Activated CD4-positive, alpha-beta T cell treated with anti-CD3 and anti-CD28 coated beads for 1 hour (primary cell): ENCODE measurements around the gene ARTN.

Experiments
- DNase-seq: peaks from one replicate; pipeline ENCODE4 v3.0.0-alpha.2; 2020

Gene ARTN, protein sequence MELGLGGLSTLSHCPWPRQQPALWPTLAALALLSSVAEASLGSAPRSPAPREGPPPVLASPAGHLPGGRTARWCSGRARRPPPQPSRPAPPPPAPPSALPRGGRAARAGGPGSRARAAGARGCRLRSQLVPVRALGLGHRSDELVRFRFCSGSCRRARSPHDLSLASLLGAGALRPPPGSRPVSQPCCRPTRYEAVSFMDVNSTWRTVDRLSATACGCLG

GRCh38 chr1:43933386-43934100, at the start of gene ARTN:
ARTN (plus strand) TSS chr1:43933801; CDS start chr1:43935657, 1,856 bp downstream.
- DNase-seq, result no peak

- DNase-seq, result no peak
Measured at GRCh38 chr1:43885279-43885801, 48.3 kb upstream of the ARTN start.

DNA sequence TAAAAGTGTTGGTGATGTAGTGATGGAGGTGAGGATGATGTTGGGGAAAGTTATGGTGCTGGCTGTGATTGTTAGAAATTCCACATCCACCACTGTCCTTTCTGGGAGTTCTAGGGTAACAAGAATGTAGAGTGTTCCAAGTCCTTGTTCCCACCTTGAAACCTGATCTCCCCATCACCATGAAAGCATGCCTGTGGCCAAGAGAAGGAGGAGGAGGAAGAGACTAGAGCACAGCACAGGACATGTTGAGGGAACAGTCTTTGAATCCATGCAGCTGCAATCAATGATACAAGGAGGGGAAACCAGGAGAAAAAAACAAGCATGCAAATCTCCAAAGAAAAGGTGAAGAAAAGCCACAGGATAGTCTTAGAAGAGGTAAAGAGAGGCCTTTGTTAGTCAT, 45.9 kb upstream of the ARTN start:
- DNase-seq, result no peak

DNA sequence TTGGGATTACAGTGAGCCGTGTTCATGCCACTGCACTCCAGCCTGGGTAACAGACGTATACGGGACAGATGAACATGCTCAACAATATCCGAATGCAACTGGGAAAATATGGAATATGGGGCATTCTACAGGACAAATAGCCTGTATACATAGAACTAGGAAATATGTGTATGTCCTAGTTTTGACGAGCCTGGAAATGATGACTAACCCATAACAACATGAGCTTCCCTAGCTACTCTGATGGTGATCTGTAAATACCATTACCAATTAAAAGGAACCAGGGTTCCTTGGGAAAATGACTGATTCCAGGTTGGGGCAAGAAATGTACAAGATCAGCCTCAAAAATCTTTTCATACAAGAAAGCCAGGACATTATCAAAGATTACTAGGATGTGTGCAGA, 42.8 kb upstream of the ARTN start:
- DNase-seq, result no peak

GRCh38 chr1:43893006-43893405, 40.6 kb upstream of the ARTN start:
- no peak for DNase-seq

- DNase-seq, result no peak
Measured at GRCh38 chr1:43898981-43899380, 34.6 kb upstream of the ARTN start.

- DNase-seq, result no peak
Measured at GRCh38 chr1:43900386-43900785, 33.2 kb upstream of the ARTN start.

GRCh38 chr1:43901196-43901961, 32.2 kb upstream of the ARTN start:
- no peak for DNase-seq

DNA sequence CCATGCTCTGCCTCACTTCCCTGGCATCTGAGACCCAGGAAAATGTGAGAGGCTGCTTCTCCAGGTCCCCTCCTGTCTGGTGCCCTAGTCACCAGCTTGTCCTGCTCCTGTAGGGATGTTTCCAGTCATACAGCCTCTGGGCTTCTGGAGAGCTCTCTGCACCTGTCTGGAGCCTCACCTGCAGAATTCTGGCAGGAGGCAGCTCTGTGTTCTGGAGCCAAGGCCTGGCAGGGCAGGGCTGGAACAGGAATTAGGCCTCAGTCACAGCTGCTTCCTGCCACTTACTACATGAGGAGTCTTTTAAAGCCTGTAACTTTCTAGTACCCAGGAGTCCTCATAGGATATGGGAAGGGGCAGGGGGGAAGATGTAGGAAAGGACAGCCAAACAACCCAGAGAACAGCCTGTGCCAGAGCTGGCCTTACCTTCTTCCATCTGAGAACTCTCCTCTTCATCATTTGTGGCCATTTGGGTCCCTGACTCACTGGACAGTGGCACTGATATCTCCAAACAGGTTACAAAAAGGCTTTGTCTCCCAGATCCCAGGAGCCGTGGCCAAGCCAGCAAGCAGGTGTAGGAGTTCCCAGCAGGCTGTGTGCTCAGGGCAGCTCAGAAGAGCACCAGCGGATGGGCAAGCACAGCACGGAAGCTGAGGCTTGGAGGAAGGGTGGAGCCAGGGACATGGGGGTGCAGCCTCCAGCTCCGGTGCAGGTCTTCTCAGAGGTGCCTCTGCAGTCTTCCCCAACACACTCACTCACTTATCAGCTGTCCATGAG, 31.4 kb upstream of the ARTN start:
- DNase-seq, result no peak

DNA sequence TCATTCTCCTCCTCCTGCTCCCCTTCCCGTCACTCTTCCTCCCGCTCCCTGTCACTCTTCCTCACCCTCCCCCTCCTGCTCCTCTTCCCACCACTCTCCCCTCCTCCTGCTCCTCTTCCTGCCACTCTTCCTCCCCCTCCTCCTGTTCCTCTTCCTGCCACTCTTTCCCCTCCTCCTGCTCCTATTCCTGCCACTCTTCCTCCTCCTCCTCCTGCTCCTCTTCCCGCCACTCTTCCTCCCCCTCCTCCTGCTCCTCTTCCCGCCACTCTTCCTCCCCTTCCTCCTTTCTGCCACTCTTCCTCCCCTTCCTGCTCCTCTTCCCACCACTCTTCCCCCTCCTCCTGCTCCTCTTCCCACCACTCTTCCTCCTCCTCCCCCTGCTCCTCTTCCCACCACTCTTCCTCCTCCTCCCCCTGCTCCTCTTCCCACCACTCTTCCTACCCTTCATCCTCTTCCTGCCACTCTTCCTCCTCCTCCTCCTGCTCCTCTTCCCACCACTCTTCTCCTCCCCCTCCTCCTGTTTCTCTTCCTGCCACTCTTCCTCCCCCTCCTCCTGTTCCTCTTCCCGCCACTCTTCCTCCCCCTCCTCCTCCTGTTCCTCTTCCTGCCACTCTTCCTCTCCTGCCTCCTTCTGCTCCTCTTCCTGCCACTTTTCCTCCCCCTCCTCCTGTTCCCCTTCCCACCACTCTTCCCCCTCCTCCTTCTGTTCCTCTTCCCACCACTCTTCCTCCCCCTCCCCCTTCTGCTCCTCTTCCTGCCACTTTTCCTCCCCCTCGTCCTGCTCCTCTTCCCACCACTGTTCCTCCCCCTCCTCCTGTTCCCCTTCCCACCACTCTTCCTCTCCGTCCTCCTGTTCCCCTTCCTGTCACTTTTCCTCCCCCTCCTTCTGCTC, 28.7 kb upstream of the ARTN start:
- no peak for DNase-seq

DNA sequence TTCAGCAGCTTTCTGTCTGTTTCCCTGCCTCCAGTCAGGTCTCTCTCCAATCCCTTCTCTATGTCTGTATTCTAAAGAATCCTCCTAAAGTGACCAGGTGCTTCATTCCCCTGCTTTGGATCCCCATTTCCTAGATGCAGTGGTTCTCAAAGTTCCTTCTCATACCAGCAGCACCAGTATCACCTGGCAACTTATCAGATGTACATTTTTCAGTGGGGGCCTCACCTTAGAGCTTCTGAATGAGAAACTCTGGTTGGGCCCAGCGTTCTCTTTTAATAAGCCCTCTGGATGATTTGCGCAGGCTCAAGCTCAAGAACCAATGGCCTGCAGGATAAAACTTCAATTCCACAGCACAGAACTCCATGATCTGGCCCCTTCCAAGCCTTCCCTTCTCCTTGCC, 25.4 kb upstream of the ARTN start:
- DNase-seq, result no peak

- DNase-seq, result no peak
Measured at GRCh38 chr1:43908858-43909257, 24.7 kb upstream of the ARTN start.

DNA sequence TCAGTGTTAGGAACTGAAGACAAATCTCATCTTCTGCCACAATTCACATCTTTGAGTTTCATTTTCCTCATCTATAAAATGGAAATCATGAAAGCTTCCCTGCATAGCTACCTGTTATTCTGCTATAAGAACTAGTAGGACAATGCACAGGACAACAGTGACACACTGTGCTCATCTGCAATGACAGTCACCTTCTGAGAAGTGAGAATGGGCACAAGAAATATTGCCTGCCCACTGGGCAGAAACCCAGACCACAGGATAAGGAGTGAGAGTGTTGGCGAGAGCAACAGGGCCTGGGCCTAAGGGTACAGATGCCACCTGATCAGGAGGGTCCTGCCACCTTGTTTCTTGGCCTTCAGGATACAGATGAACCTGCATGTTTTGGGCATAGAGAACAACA, 23.3 kb upstream of the ARTN start:
- DNase-seq, result no peak

- no peak for DNase-seq
Measured at GRCh38 chr1:43912607-43913006, 21.0 kb upstream of the ARTN start.

GRCh38 chr1:43913051-43913501, 20.5 kb upstream of the ARTN start:
- no peak for DNase-seq

- no peak for DNase-seq
Measured at GRCh38 chr1:43913666-43914360, 19.8 kb upstream of the ARTN start.

DNA sequence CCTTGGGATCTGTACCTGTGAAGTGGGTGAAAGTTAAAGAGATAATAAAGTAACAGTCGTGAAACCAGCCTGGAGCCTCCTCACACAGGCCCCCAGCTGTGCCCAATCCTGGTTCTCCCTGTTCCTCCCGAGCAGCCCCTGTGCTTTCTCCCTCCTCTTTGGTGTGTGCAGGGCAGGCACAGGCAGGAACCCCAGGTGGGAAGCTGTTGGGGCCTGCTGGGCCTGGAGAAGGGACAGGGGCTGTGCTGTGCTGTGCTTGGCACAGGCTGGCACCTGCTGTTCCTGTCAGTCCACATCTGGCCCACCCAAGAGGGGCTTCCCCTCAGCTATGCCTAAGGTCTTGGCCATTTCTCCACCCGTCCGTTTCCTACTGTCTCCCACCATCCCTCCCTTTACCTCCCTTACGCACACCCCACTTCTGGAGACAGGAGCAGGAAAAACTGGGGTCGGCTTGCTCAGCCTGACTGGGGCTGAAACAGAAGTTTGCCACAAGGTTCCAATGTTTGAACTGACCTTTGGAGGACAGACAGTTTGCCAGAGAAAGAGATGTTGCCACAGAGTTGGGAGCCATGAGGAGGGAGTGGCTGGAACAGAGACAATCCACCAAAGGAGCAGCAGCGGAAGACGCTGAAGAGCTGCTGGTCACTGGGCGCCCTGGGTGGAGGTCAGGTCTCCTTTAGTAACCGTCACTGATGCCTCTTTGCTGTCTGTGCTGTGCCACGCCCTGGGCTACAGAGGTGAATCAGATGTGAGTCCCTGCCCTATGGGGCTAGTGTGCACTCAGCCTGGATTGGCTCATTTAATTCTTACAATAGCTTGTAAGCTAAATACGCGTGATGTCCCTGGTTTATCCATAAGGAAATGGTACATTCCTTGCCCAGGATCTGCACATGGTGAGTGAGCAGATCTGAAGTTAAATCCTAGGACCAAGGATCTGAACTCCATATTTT, 18.8 kb upstream of the ARTN start:
- DNase-seq, result no peak

- DNase-seq, result no peak
Measured at GRCh38 chr1:43919906-43920305, 13.7 kb upstream of the ARTN start.

DNA sequence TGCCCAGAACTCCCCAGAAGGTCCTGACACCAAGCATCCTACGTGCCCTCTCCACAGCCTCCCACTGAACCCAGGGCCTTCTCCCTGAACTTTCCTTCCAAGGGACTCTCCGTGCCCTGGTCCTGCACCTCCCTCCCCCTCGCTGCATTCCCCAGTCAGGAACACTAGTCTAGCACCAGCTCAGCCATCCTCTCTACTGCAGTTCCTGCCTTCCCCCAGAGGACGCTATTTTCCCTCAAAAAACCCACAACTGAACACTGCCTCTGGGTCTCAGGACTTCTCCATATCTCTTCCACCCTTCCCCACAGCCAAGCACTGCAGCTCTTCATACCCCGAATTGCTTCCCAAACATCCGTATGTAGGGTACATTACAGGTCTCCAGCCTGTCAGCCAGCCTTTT, 12.6 kb upstream of the ARTN start:
- no peak for DNase-seq

DNA sequence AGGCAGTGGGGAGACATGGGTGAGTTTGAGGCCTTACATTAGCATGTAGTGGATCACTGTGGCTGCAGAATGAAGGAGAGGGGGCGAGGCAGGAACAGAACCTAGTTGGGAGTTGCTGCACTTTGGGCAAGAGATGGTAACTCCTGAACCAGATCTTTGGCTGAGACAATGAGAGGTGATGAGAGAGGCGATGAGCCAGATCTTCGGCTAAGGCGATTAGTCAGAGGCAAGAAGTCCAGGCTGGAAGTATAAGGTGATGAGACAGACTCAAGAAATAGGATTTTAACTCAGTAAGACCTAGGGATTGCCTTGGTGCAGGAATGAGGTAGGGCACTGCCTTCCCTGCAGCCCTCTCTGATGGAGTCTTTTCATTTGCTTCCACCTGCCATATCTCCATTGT, 9.1 kb upstream of the ARTN start:
- DNase-seq, result no peak
